HG03103 (cell line): ENCODE data around the gene ARHGEF4.
"Not testable (repeated sequence)": the region's sequence is repeated elsewhere in the genome, so short reads cannot be mapped to it uniquely, and the experiment has no call there.

Experiments used
- ATAC-seq: cut with Tn5 transposase; IDR thresholded peaks from one replicate; pipeline ENCODE4 v1.9.1; 2021; ENCODE audit warnings: low read depth; ENCODE audit not compliant: unreplicated experiment

Gene ARHGEF4

DNA sequence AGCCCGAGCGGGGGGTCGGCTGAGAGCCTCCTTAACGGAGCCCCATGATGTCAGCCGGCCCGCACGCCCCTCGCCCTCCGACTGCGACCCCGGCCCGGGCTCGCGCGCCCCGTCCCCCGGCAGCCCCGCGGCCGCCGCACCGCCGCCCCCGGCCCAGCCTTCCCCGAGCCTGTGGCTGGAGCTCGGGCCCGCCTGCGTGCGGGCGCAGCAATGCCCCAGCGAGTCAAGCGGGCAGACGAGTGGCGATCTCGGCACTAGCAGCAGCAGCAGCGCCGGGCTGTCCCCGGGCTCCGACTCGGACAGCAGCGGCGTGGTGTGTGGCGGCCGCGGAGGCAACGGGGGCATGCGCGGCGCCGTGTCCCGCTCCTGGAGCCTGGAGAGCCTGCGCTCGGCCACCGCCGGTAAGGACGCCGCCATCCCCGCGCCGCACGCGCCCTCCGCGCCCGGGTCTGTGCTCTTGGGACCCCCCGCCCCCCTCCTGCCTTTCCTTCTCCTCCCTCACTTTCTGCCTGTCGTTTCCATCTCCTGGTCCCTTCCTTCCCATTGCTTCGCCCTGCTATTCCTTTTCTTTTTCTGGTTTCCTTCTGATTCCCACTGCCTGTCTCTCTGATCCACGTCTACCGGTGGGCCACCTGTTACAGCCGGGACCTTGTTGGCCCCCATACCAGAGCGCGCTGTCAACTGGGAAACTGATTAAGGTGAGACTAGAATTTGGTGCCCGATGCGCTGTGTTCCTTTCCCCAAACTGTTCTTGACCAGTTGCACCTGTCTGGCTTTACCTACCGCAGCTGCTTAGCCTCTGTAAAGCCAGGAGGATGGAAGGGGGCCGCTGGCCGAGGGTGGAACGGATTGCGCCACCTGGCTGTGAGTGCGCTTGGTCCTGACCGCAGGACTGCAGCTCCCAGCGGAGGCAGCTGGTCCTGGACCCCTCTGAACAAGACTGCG, 127.4 kb downstream of the ARHGEF4 start:
- no peak for ATAC-seq

DNA sequence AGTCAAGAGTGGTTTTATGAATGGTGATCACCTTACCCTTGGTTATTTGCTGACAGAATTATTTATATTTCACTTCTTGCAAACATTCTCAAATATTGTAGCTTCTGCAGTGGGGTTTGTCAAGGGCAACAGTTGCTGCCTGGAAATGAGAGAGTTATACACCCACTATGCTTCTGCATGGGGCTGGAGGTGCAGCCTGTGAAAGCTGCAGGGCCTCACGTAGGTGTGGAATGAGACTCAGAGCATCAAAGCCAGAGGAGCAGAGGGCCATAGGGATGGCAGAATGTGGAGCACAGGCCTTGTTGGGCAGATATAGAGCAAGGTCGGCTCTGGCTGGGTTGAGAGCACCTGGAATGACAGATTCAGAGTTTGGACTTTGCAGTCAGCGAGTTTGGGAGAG, 128.2 kb downstream of the ARHGEF4 start:
- no peak for ATAC-seq

DNA sequence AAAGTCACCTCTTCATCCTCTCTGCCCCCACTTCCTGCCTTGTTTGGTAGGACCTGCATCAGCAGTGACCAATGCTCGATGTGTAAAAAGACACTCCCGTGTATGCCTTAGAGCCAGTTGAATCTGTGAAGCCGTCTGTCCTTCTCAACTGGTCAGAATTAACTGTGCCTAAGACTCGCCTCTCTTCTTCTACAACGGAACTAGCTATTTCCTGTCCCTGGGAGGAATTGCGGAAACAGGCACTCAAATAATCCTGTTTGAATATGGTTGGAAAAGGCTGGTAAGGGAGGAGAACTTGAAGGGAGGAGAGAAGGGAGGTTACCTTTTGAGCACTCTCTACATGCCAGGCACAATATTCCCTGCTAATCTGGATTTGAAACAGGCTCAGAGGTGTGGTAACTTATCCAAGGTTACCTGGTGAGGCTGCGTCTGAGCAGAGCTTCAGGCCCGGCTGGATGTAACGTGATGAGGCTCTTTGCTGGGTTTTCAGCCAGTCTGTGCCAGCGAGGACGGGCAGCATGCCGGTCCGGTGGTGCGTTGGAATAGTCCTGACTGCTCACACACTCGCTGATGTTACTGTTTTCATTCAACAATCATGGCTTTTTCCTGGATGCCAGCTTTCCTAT, 129.5 kb downstream of the ARHGEF4 start:
- ATAC-seq: no peak

DNA sequence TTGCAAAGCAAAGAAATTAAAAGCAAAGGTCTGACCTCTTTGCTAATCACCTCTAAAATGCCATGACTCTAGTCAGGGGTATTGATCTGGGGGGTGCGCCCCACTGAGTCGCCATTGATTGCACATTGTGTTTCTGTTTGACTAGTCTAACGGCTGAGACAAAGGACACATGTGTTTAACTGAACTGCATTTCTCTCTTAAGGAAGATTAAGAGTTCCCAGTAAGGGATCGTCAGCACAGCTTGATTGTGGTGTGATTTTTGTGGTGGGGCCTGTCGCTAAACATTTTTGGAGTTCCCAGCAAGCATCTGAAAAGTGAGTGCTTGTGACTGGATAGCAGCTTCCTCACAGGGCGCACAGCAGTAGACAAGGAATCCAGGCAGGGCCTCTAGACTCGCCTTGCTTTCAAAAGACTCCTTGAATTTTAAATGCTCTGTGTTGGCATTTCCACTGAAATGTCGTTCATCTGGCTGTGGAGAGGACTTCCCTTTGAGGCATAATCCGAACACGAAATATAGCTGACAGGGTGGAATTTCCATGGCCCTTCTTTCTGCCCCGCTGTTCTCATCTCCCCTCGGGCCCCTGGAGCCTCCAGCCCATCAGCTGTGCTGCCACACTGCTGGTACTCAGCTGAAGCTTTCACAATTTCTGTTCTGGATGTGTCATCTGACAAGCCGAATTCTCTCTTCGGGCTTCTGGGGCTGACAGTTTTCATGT, 130.2 kb downstream of the ARHGEF4 start:
- ATAC-seq: no peak

DNA sequence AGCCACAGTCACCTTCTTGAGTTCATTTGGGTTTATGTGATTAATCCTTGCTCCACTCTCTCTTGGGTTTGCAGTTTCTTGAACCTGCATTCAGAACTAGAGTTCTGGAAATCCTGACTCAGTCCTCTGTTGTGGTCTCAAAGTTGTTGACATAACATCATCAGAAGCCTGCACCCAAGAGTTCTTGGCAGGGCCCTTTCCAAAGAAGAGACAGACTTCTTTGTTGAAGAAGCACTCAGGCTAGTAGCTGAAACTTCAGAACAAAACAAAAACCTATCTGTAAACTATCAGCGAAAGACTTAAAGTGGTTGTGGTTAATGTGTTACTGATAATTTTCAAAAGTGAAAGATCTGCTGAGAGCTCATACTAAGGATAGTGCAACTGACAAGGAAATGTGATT, 135.7 kb downstream of the ARHGEF4 start:
- no peak for ATAC-seq

DNA sequence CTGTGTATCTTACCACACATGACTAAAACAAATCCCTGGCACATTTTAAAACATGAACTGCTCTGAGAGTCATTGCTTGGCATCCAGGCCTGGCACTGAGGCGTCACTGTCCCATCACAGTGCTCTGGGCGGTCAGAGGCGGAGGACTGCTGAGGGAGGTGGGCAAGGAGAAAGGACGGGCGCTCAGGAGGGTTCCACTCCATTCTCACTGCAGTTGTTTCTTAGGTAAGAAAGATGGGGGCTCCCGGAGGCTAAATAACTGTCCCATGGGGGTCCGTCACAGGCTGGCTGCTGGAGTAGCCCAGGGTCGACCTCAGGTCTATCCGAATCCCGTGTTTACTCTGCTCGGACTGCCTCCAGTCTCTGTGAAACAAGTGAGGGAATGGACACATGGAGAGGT, 139.0 kb downstream of the ARHGEF4 start:
- no peak for ATAC-seq

DNA sequence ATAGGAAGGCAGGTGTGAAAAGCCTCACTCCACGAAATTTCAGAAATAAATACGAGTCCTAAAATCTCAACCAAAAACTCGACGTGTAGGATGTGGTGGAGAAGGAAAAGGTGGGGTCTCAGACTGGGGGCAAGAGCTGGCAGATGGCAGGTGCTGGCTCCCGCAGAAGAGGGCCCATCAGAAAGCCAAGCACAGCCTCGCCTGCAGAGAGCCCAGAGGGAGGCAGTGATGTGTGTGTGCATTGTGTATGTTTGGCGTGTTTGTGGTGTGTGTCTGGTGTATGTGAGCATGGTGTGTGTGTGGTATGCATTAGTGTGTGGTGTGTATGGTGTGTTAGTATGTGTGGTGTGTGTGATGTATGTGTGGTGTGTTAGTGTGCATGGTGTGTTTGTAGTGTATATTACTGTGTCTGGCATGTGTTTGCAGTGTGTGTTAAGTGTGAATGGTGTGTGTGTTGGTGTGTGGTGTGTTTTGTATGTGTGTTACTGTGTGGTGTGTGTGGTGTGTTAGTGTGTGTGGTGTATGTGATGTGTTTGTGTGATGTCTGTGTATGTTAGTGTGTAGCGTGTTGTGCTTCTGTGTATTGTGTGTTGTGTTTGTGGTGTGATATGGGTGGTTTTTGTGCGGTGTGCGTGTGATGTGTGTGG, 140.0 kb downstream of the ARHGEF4 start:
- ATAC-seq: no peak

DNA sequence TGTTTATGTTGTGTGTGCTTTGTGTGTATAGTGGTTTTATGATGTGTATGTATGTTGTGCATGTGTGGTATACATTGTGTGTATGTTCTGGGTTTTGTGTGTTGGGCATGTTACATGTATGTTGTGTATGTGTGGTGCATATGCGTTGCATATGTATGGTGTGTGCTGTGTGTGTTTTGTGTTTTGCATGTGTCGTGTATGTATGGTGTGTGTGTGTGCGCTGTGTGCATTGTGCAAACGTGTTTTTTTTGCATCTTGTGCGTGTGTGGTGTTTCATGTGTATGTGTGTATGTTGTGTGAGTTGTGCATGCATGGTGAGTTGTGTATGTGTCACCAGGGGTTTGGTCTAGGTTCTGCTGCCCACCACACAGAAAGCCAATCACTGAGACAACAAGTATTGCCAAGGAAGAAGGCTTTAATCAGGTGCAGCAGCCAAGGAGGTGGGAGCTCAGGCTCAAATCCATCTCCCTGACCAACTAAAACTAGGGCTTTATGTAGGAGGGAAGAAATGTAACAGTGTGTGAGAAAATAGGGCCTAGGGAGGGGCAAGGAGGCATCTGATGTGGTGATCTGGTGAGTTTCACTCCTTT, 140.8 kb downstream of the ARHGEF4 start:
- no peak for ATAC-seq

DNA sequence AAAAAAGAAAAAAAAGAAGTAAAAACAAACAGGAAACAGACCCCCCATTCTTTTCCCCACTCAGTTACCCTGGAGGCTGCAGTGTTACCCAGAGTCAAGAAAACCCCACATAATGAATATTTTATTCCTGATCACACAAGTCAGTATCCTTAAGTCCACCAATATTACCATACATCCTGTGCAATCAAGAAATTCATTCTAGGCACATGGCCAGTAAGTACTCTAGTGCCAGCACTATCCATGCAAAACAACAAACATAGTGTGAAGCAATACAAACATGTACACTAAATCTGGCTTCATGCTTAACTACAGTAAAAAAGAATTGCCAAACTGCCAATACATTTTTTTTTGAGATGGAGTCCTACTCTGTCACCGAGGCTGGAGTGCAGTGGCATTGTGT, 145.0 kb downstream of the ARHGEF4 start:
- no peak for ATAC-seq

DNA sequence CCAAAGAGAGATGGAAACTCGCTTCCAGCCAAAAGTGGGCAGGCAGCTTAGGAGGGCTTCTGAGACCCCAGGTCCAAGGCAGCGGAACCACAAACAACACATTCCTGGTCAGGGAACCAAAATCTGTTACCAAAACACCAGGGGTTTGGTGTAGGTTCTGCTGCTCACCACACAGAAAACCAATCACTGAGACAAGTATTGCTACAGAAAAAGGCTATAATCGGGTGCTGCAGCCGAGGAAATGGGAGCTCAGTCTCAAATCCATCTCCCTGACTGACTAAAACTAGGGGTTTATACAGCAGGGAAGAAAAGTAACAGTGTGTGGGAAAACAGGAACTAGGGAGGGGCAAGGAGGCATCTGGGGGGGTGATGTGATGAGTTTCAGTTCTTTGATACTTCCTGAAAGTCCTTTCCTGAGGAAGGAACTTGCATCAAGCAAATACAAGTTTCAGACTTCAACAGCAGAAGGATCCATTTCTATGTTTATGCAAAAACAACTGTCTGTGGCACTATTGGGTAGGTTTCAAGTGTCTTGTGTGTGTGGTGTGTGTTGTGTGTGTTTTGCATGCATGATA, 148.6 kb downstream of the ARHGEF4 start:
- no peak for ATAC-seq

DNA sequence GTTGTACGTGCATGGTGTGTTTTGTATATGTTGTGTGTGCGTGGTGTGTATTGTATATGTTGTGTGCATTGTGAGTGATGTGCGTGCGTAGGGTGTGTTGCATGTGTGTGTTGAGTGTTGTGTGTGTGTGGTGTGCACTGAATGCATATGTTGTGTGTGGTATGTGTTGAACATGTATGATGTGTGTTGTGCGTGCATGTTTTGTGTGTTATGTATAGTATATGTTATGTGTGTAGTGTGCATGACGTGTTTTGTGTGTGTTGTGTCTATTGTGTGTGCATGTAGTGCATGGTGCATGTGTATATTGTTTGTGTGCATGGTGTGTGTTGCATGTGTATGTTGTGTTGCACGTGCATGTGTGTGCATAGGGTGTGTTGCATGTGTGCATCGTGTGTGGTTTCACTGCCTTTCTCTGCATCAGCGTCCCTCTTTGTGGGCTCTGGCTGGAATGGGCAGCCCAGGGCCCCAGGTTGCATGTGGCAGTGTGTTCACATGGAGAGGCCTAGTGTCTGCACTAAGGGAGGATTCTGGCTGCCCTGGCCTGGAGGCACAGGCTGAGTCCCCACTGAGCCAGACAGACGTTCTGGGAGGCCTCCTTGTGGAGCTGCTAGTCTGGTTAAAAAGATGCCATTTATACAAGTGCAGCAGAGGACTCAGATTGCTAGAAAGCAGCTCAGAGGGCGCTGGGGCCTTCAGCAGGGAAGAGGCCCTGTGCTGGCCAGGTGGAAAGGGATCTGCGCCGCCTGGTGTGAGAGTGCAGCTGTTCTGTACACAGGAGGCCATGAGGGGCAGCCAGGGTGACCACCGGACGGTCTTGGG, 149.3 kb downstream of the ARHGEF4 start:
- ATAC-seq: no peak

DNA sequence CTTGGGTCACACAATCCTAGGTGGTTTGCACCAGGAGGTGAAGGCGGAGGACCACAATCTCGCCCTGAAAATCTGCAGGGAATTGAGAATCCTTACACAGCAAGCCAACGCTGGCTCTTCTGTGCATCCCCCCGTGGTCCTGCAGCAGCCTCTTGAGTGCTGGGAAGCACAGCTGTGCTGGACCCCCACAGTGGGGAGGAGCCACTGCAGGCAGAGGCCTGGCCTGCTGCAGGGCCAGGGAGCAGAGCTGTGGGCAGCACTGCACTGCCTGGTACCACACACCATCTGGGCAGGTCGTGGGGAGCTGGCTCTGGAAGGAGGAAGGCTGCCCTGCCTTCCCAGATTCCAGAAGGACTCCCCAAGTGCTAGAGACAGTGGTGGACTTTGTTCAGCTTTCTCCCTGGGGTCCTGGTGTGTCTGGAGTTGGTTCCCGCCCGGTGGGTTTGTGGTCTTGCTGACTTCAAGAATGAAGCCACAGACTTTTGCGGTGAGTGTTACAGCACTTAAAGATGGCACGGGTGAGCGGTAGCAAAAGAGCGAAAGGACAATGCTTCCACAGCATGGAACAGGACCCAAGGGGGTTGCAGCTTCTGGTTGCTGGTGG, 150.3 kb downstream of the ARHGEF4 start:
- ATAC-seq: no peak

DNA sequence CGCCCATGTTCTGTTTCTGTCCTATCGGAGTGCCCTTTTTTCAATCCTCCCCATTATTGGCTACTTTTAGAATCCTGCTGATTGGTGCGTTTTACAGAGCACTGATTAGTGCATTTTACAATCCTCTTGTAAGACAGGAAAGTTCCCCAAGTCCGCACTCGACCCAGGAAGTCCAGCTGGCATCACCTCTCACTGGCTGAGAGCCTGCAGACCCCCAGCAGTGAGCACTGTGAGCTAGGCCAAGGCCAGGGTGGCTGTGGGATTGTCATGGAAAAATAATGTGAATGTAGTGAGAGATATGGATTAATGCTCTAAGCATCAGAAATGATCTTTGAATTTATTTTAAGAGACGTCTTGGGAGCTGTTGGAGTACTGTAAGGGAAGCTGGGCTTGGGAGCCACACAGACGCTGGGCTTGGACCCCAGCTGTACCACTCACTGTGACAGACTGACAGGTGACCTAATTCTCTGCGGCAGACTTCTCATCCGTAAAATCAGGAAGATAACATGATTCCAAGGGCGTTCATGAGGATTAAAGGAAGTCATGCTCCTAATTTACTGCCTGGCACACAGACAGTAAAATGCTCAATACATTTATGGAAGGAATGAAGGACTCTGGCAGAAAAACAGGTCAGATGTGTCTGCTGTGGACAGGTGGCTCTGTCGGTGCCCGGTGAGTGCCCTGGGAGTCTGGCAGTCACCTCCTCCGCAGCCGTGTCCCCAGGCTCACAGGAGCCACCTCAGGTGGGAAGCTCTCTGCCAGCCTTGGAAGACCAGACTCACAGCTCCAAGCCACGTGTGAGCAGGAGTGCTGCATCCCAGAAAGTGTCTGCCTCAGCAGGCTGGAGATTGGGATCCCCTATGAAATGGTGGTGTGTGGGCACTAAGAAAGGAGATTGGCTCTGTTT, 151.1 kb downstream of the ARHGEF4 start:
- ATAC-seq: no peak

DNA sequence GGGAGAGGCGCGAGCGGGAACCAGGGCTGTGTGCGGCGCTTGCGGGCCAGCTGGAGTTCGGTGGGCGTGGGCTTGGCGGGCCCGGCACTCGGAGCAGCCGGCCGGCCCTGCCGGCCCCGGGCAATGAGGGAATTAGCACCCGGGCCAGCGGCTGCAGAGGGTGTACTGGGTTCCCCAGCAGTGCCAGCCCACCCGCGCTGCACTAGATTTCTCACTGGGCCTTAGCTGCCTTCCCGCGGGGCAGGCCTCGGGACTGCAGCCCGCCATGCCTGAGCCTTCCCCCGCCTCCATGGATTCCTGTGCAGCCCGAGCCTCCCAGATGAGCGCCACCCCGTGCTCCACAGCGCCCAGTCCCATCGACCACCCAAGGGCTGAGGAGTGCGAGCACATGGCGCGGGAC, 154.7 kb downstream of the ARHGEF4 start:
- not testable (repeated sequence) for ATAC-seq

DNA sequence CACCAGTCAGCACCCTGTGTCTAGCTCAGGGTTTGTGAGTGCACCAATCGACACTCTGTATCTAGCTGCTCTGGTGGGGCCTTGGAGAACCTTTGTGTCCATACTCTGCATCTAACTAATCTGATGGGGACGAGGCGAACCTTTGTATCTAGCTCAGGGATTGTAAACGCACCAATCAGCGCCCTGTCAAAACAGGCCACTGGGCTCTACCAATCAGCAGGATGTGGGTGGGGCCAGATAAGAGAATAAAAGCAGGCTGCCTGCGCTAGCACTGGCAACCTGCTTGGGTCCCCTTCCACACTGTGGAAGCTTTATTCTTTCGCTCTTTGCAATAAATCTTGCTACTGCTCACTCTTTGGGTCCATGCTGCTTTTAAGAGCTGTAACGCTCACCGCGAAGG, 155.3 kb downstream of the ARHGEF4 start:
- not testable (repeated sequence) for ATAC-seq

DNA sequence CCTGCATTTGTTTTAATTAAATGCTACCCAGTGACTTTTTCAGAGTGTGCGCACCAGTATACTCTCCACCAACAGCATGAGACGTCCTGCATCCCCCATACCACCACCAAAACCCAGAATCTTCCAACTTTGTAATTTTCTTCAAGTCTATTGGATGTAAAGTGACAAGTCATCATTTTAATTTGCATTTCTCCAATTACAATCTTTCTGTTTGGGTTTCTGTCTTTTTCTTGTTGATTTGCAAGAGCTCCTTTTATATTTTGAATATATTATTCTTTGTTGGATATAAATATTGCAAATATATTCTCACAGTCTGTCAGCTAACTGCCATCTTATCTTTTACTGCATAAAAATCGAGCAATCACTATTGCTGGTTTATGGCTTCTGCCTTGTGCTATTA, 160.0 kb downstream of the ARHGEF4 start:
- no peak for ATAC-seq

DNA sequence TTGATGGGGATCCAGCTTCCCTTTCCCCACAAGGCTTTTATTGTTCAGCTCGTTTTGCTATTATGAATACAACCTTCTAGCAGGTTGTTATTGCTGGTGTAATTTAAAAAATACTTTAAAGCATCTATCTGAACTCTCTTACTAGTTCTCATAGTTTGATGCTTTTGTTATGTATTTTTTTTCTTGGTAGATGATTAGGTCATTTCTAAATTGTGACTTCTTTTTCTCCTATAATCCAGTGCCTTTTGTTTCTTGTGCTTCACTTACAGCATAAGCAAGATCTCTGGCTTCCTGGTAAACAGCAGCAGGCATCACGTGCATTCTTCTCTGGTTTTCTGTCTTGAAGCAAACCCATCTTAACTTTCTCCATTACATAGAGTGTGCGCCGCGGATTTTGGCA, 160.5 kb downstream of the ARHGEF4 start:
- no peak for ATAC-seq

DNA sequence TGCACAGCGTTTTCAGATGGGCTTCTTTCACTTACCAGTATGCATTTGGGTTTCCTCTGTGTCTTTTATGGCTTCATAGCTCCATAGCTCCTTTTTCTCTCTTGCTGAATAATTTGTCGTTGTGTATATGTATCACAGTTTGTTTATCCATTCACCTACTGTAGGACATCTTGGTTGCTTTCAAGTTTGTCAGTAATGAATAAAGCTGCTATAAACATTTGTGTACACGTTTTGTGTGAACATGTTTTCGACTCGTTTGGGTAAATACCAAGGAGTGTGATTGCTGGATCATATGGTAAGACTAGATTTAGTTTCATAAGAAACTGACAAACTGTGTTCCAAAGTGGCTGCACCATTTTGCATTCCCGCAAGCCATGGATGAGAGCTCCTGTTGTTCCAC, 161.8 kb downstream of the ARHGEF4 start:
- no peak for ATAC-seq
